Right kidney (tissue), 1 donor: ENCODE results near the gene SPATA21.

Experiments used
- DNase-seq: peaks from one replicate; pipeline ENCODE4 v3.0.0-alpha.2; 2016

SPATA21 gene

DNA sequence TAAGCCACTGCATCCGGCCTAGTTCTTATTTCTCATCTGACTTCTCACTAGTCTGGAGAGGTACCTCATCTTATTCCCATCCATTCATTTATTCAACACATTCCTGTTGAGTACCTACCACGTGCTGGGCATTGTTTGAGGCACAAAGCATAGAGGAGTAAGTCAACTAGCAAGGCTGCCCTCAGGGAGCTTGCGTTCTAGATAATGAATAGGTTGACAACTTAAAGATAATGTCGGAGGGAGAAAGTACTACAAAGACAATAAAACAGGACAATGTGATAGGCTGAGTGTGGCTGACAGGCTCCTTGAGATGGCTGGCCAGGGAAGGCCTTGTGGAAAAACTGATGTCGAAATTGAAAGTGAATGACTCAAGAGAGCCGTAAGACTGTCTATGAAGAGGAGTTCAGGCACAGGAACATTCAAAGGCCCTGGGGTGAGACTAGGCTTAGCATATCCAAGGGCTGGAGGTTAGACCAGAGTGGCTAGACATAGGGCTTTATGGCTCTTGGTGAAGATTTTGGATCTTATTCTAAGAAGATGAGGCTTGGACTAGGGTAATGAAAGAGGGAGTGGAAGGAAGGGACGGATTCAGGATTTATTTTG lies 18.3 kb downstream of the SPATA21 start:
- no peak for DNase-seq

DNA sequence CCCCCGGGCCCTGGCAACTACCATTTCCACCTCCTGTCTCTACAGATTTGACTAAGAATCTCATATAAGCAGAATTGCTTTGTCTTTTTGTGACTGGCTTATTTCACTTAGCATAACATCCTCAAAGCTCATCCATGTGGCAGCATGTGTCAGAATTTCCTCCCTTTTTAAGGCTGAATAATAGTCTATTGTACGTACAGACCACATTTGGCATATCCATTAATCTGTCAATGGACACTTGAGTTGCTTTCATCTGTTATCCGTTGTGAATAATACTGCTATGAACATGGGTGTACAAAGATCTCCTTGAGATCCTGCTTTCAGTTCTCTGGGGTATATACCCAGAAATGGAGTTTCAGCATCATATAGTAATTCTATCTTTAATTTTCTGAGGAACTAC lies 24.0 kb downstream of the SPATA21 start:
- no peak for DNase-seq

DNA sequence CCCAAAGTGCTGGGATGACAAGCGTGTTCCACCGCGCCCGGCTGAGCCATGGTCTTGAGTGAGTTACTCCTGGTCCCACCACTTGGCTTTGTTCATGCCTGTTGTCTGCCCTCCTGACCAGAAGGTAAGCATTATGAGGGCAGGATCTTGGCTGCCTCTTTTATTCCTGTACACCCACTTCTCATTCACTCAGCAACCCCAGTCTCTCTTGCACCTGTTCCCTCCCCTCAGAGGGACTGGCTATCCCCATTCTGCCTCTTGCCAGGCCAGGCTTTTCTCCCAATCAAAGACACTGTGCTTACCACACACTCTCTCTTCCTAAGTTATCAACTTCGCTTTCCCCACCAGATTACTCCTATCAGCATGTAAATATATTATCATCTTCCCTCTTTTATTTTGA lies 26.4 kb downstream of the SPATA21 start:
- no peak for DNase-seq

- DNase-seq, result no peak
Observed at GRCh38 chr1:16409536-16410152, 27.6 kb downstream of the SPATA21 start.

DNA sequence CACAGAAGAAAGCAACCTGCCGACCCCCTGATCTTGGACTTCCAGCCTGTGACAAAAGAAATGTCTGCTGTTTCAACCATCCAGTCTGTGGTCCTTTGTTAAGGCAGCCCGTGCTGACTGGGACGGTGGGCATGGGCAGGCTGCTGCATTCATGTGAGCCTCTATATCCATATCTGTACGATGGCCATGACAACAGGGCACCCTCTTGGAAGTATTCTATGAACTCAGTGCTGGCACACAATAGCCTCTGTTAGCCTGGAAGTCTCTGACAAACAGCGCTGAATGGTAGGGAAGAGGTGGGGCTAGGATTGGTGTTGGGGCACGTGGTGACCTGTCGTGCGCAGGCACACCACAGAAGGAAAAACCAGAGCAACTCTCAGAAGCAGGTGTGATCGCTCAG lies 30.4 kb downstream of the SPATA21 start:
- no peak for DNase-seq

GRCh38 chr1:16405441-16405840 lies 31.8 kb downstream of the SPATA21 start:
- DNase-seq, result no peak

DNA sequence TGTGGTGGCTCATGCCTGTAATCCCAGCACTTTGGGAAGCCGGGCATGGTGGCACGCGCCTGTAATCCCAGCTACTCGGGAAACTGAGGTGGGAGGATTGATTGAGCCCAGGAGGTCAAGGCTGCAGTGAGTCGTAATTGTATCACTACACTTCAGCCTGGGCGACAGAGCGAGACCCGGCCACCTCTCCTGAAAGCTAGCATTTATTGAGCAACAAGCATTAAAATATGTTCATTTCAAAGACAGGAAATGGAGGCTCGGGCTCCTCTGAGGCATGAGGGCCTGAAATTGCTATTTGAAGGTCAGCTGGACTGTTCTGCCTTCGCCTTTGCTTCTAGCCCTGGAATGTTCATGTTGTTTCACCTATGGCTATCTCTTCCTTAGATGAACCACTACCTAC lies 34.5 kb downstream of the SPATA21 start:
- DNase-seq, result no peak

GRCh38 chr1:16398371-16398953 lies 38.8 kb downstream of the SPATA21 start:
- no peak for DNase-seq

- no peak for DNase-seq
Observed at GRCh38 chr1:16397120-16397519, 40.1 kb downstream of the SPATA21 start.

- DNase-seq, result no peak
Observed at GRCh38 chr1:16396591-16396990, 40.6 kb downstream of the SPATA21 start.

GRCh38 chr1:16394977-16395376 lies 42.2 kb downstream of the SPATA21 start:
- no peak for DNase-seq

GRCh38 chr1:16393570-16394521 lies 43.4 kb downstream of the SPATA21 start:
- DNase-seq, result no peak

DNA sequence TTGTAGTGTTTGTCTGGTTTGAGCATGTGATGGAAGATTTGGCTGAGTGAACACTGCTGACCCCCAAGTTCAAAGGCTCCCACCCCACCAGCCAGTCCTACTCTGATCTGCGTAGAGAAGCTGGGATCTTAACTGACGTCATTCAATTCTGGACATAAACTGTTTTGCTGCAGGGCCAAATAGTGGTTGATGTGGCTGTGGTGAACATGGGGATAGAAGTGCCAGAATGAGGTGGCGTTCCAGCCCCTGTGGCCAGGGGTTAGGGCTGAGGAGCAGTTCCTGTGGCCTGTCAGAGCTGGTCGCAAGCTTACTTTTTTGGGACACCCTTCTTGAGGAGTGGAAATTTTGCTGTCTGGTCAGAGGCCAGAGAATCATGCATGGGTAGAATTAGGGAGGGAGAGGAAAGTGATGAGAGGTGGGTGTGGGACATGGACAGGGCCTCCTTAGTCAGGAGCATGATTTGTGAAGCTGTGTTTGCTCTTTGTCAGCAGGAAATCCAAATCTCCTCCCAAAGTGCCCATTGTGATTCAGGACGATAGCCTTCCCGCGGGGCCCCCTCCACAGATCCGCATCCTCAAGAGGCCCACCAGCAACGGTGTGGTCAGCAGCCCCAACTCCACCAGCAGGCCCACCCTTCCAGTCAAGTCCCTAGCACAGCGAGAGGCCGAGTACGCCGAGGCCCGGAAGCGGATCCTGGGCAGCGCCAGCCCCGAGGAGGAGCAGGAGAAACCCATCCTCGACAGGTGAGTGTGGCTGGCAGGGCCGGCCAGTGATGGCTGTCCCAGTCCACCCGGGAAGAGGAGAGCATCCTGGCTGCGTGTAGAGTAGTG lies 44.3 kb downstream of the SPATA21 start:
- no peak for DNase-seq

GRCh38 chr1:16391411-16391810 lies 45.8 kb downstream of the SPATA21 start:
- DNase-seq, result no peak

DNA sequence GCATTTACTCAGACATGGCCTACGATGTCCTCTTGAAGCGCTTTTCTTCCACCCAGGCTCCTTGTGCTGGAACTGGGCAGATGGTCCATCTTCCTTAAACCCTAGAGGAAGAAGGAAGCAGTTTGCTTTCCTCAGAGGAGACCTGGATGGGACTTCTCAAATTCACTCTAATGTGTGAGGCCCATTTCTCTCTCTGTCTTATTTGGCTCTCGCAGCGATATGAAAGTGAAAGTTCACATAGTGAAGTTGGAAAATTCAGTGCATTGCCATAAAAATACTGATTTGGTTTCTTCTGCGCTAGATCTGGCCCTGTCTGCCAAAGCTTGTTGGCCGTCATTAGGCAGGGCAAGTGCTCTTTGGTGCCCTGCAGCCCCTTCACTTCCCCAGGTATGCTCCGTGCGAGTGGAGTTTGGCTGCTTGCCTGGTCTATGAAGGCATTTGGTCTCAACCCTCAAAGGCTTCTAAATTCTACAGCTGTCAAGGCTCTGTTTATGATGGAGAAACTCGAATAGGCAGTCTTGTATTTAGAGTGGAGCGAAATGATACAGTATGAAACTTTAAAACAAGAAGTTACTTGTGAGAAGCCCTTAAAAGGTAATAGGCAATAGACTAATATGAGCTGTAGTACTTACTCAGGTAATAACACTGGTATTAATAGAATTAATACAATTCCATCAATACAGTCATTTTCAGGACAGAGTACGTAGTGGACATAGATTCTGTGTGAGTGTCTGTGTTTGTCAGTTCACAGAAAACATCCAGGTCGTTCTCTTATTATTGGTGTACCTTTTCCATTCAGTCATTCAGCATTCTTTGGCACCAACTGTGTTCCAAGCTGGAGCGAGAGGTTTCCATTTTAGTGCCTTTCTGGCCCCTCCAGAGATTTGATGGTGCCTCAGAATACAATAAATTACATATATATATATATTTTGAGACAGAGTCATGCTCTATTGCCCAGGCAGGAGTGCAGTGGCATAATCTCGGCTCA lies 49.7 kb downstream of the SPATA21 start:
- no peak for DNase-seq

DNA sequence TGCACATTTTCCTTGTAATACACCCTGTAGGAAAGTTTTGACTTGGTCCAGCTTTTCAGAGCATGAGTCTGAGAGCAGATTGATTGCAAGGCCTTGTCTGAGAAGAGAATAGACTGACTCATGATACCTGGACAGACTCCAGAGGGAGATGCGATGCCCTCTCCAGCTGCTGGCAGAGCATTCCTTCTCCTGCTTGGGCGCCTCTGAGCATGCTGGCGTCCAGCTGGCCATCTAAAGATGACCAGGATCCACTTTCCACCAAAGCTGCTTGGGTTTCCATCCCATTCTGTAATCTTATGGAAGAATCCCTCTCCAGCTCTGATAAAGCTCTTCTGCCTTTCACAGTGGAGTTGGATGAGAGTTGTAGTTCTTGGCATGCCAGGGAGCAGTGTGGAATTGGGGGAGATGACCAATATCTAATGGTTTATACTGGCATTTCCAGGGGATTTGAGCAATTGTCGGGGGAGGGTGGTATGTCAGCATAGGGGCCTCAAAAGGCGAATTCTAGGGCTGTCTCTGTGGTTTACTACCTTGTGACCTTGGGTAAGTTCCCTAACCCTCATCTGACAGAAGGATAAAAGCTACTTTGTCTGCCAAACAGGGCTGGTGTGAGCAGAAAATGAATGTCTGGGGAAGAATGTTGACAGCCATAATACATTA lies 50.6 kb downstream of the SPATA21 start:
- no peak for DNase-seq

DNA sequence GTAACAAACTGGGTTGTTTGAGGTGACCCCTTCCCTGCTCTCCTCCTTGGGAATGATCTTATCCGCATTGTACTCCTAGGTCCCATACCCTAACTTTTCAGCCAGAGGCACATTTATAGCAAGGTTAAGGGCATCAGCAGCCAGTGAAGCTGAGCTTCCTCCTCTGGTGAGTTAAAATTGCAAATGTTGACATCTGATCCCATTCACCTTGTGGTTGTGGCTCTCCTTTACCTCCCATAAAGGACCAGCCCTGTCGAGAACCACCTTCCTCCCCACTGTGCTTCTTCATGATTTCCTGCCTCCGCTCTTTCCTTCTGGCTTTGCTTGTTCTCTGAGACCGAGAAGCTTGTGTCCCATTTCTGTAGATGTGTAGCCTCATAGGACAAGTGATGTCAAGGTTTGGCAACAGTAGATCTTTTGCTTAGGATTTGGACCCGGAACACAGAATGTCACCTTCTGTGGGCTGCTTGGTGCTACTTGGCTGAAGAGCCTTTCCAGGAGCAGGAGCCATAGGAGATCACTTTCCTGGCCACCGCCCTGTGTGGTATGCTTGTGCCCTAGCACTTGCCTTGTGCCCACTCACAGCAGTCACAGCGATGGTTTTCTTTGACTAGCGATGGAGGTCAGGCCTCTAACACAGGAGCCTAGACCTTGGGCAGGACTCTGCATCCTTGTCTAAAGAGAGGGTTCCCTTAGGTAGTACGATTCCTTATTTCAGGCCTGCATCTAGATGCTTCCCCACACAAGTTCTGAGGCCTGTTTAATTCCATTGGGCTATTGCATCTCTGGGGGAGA lies 51.4 kb downstream of the SPATA21 start:
- no peak for DNase-seq

DNA sequence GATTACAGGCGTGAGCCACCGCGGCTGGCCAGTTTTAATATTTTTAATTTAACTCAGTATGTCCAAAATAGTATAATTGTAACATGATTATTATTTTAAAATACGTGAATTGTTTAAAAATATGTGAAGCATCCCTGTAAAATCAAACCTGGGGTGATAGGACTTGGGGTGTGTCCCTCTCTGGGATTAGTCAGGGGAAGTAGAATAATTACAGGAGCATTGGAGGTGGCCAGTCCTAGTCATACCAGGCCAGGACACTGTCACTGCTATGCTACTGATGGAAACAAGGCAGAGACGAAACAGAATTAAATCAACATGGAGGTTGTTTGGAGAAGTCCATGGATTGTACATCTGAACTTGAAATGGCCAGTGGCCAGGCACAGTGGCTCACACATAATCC lies 53.3 kb downstream of the SPATA21 start:
- no peak for DNase-seq

DNA sequence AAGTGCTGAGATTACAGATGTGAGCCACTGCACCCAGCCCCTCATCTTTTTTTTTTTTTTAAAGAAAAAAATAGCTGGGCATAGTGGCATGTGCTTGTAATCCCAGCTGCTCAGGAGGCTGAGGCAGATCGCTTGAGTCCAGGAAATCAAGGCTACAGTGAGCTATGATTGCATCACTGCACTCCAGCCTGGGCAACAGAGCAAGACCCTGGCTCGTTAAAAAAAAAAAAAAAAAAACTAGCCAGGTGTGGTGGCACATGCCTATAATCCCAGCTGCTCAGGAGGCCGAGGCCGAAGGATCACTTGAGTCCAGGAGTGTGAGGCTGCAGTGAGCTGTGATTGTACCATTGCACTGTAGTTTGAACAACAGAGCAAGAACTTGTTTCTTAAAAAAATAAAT lies 56.4 kb downstream of the SPATA21 start:
- DNase-seq, result no peak
